Stimulated activated CD4-positive, alpha-beta T cell treated with anti-CD3 and anti-CD28 coated beads, Interleukin-15, amount 100 ng/mL, for 24 hours (primary cell): ENCODE results near the gene PON2.
"Not testable (repeated sequence)": the region's sequence is repeated elsewhere in the genome, so short reads cannot be mapped to it uniquely, and the experiment has no call there.

Experiments
- DNase-seq: peaks from one replicate; pipeline ENCODE4 v3.0.0-alpha.2; 2020

Gene PON2

GRCh38 chr7:95398155-95398940, 36.5 kb downstream of the PON2 start:
- DNase-seq: no peak

- no peak for DNase-seq
Measured at GRCh38 chr7:95397381-95397780, 37.4 kb downstream of the PON2 start.

GRCh38 chr7:95396136-95397032, 38.4 kb downstream of the PON2 start, which contains the start of gene PON3:
Gene PON3, minus strand, starts transcription at chr7:95396375. Its CDS starts 25 bp downstream, at chr7:95396350.
- DNase-seq: peak; percentile 32

DNA sequence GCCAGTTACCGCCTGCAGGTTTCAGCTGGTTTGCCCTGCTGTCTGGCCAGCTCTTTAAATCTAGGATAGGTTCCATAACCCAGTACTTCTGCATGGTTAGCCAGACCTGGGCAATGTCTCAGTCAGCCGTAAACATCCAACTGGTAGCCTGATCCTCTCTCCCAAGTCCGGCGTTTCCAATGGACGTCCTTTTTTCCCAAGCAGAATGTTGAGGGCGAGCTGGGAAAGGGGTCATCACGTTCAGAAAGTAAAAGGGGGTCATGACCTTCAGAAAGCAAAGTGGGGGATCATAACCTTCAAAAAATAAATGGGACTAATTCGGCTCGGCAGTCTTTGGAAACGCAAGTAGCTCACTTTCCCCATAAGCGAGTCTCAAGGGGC, 39.1 kb downstream of the PON2 start:
- DNase-seq: no peak

DNA sequence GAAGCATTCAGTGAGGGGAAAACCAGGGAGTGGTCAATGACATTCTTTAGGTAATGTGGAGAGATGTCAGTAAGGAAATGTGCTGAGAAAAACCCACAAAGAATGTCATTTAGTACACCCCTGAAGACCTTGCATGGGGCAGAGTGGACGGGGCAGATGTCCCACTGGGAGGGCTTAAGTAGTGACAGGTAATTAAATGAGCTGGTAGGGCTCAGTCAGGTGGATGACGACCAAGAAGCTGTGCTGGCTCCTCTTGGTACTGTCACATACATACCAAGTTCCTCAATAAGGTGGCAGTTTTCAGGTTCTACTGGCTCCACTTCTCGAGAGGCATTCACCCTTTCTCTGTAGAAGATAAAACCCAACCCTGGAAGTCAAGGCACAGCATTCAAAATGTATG, 40.5 kb downstream of the PON2 start:
- DNase-seq: no peak

DNA sequence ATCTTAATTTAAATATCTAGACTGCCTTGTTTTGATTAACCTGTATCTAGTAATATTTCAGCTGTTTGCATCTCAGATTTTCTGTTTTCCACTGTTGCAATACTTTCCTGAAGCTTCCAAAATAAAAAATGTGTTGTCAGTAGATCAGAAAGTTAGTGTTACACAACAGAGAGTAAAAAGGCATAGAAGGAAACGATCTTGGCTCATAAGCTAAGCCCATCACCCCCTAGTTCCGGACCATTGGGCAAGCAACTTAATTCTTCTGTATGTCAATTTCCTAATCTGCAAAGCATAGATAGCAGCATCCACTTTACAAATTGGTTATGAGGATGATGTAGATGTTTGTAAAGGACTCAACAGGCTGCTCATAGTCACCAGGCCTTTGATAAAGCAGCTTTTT, 43.1 kb downstream of the PON2 start:
- no peak for DNase-seq

DNA sequence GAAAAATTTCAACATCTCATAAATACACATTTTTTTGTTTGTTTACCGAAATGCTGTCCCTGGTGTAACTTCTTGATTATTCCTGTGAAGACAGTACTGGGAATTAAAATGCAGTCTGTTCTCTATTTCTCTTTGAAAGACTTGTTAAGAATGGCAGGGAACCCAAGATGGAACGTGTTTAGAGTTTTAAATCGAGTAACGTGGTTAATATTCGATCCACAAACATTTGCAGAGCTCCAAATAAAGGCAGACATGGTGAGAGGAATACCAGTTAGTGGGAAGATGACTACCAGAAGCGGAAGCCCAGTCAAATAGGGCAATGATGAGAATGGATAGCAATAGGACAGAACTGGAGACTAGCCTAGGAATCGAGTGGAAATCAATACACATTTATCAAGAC, 45.3 kb downstream of the PON2 start:
- no peak for DNase-seq

GRCh38 chr7:95379457-95379856, 55.4 kb downstream of the PON2 start:
- not testable (repeated sequence) for DNase-seq

DNA sequence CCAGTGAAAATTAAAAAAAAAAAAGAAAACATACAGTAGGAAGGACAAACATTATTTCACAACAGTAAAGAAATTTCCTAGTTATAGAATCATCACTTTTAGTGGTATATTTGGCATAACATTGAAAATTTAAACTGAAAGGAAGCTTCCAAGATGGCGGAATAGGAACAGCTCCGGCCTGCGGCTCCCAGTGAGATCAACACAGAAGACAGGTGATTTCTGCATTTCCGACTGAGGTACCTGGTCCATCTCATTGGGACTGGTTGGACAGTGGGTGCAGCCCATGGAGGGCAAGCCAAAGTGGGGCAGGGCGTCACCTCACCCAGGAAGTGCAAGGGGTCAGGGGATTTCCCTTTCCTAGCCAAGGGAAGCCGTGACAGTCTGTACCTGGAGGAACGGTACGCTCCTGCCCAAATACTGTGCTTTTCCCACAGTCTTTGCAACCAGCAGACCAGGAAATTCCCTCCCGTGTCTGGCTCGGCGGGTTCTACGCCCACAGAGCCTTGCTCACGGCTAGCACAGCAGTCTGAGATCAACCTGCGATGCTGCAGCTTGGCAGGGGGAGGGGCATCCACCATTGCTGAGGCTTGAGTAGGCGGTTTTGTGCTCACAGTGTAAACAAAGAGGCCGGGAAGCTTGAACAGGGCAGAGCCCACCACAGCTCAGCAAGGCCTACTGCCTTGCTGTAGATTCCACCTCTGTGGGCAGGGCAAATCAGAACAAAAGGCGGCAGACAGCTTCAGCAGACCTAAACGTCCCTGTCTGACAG, 58.0 kb downstream of the PON2 start:
- DNase-seq: no peak

DNA sequence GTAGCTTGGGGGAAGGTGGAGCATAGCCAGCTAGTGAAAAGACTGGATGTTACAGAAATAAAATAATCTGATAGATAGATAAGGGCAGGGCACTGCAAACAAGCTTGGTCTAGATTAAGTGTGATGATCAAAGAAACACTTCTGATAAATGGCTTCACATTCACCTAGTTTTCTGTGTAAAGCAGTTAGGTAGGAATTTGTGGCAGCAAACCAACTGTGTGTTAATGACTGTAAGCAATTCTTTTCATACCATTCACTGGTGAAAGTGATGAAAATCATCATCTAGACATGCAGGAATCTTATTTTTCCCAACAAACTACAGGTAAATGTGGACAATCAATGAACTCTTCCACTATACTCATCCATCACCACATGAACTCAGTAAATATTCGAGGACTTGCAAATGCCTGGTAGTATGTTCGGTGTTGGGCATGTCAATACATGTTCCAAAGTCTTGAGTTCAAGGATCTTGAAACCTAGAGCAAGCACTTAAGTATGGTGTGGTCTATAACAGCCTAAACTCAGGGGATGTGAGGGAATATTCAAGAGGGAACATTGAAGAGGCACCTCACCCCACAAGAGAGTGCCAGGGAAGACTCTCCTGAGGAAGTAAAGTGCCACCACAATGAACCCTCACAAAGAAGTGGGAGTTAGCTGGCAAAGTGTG, 59.1 kb downstream of the PON2 start:
- DNase-seq: no peak

DNA sequence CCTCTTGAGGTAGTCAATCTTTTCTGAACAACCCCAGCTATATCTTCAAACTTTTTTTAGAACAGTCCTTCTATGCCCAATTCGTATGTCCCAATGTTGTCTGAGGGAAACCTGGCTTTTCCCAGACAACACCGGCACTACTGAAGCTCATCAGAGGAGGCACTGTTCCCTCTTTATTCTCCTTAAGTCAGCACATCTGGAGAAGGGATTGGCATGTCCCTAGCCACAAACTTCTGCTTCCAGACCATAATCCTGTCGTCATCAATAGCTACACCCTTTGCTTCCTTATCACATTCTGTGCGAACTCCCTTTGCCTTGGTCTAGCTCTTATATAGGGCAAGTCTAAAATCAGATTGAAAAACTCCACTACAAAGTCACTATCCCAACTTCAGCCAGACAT, 61.5 kb downstream of the PON2 start:
- no peak for DNase-seq

DNA sequence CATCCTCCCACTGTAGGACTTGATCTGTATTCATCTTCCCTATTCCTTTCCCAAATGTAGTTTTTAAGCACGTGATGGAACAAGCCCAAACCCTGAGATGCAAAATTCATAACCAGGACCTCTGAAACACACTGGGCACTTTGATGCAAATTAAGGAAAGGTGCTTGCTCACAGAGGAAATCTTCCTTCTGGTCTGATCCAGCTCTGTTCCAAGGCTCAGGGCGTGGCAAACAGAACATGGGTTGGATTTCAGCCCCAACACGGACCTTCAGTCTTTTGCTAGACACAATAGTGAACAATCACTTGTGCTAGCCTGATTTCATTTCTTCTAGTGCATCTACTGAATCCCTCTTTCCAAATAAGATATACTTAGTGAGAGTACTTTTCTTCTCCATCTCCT, 66.6 kb downstream of the PON2 start:
- DNase-seq: no peak

DNA sequence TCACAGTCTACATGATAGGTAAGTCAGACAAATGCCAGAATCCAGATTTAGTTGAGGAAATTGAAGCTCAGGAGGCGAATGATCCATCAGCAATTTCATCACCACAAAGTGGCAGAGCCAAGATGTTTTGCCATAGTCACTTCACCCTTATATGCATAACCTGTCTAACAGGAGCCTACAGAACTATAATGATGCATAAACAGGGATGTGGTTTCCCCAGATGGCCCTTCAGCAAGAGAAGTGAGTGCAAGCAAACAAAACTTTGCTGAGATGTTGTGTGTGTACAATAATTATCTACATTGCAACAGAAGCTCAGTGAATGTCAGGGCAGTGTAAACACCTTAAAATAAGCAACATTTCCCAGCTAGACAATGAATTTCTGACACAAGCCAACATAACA, 67.2 kb downstream of the PON2 start:
- DNase-seq: no peak

GRCh38 chr7:95365151-95365550, 69.7 kb downstream of the PON2 start:
- no peak for DNase-seq

DNA sequence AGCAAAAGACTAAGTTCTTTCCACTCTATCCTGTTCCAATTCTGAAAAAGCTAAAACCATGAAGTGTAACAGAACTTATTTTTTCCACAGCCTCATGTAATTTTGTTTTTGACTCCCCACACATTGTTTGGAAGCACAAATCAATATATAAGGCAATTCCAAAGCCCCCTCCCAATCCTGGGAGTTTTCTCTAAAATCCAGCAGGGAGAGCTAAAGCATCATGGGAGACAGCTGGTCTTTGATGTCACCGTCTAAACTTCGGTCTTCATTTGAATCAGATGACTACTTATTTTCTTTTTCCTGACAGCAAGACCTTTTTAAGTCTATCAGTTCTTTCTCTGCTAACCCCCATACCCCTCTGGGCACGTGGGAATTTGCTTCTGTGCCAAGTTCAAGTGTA, 77.2 kb downstream of the PON2 start:
- no peak for DNase-seq
